WI38 (cell line): Measurements from ENCODE around the gene RABL2B.

Experiments used
- H3K4me3 ChIP-seq: 2 replicates; pipeline ENCODE4 v1.5.1; 2011; ENCODE audit warnings: low read depth, mild to moderate bottlenecking, control low read depth, low read length
- CTCF ChIP-seq: IDR thresholded peaks from 2 replicates; pipeline ENCODE4 v1.5.1; 2012; ENCODE audit warnings: low read depth, mild to moderate bottlenecking, control low read depth, low read length

Gene RABL2B

GRCh38 chr22:50734343-50734771 lies 49.1 kb downstream of the RABL2B start:
- TF ChIP-seq CTCF = no peak
- H3K4me3 ChIP-seq = no peak overlapping the region

GRCh38 chr22:50733521-50734342 lies 49.7 kb downstream of the RABL2B start:
- H3K4me3 ChIP-seq = peak overlapping the region; percentile 17; the same call in 1 of the 2 replicates
- TF ChIP-seq CTCF = no peak

- H3K4me3 ChIP-seq = no peak overlapping the region
- TF ChIP-seq CTCF = no peak
Measured at GRCh38 chr22:50732681-50733080, 50.8 kb downstream of the RABL2B start.

- no peak overlapping the region for H3K4me3 ChIP-seq
Measured at GRCh38 chr22:50731811-50732624, 51.4 kb downstream of the RABL2B start.

GRCh38 chr22:50730941-50731661 lies 52.3 kb downstream of the RABL2B start:
- no peak overlapping the region for H3K4me3 ChIP-seq

More at GRCh38 chr22:50731811-50732624, 51.4 kb downstream of the RABL2B start:
- TF ChIP-seq CTCF = peak; percentile 84

More at GRCh38 chr22:50730941-50731661, 52.3 kb downstream of the RABL2B start:
- TF ChIP-seq CTCF = no peak
